Raji (cell line): ENCODE results near the gene SHROOM4.

ENCODE experiments used
- POLR2A ChIP-seq: IDR thresholded peaks from 2 replicates; pipeline ENCODE4 v1.6.1; 2011; ENCODE audit warnings: low read depth, low read length, control low read depth; ENCODE audit not compliant: insufficient read depth

Gene SHROOM4

DNA sequence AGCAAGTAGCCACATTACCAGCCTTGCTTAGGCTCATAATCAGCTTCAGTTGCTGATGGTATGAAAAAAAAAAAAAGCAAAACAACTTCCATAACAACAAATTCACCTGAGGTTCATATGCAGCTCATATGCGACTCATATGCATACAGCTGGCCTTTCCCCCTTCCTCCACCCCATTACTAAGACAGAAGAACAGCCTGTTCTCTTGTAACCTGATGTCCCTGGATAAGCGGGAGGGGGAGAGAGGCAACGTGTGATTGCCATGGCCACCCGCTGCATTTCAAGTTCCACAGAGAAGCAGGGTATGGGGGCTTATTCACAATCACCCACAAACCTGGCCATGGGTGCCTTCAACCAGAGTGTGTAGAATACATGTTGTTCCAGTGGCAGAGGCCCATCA, 248.3 kb downstream of the SHROOM4 start:
- TF ChIP-seq POLR2A, result no peak
